NT2/D1 (cell line): ENCODE measurements around the gene ACTN2.

ENCODE experiments used
- DNase-seq: peaks from one replicate; pipeline ENCODE4 v3.0.0-alpha.2; 2011; ENCODE audit warnings: low read depth, low spot score
- H3K27me3 ChIP-seq: 2 replicates; pipeline ENCODE4 v1.6.0; 2011; ENCODE audit warnings: mild to moderate bottlenecking; ENCODE audit not compliant: insufficient read length, insufficient read depth
- H3K36me3 ChIP-seq: 2 replicates; pipeline ENCODE4 v1.6.1; 2011; ENCODE audit warnings: mild to moderate bottlenecking, low read length, mixed read lengths; ENCODE audit not compliant: insufficient read depth, insufficient read length
- H3K4me1 ChIP-seq: 2 replicates; pipeline ENCODE4 v1.5.1; 2011; ENCODE audit not compliant: insufficient read depth, insufficient read length
- H3K4me3 ChIP-seq: 2 replicates; pipeline ENCODE4 v1.5.1; 2011; ENCODE audit warnings: low read depth; ENCODE audit not compliant: insufficient read length
- H3K9ac ChIP-seq: 2 replicates; pipeline ENCODE4 v1.6.0; 2011; ENCODE audit warnings: low read depth; ENCODE audit not compliant: insufficient read length
- H3K9me3 ChIP-seq: 2 replicates; pipeline ENCODE4 v1.5.1; 2011; ENCODE audit warnings: mild to moderate bottlenecking, low read length; ENCODE audit not compliant: insufficient read depth
- SUZ12 ChIP-seq: IDR thresholded peaks from 2 replicates; pipeline ENCODE4 v1.6.1; 2011; ENCODE audit not compliant: insufficient read length, insufficient read depth; ENCODE audit errors: extremely low read depth
- YY1 ChIP-seq: IDR thresholded peaks from 2 replicates; pipeline ENCODE4 v1.6.1; 2011; ENCODE audit not compliant: insufficient read length, insufficient read depth
- ZNF274 ChIP-seq: IDR thresholded peaks from 2 replicates; pipeline ENCODE4 v1.6.1; 2011; ENCODE audit warnings: mild to moderate bottlenecking, low read depth, low read length

ACTN2 gene

DNA sequence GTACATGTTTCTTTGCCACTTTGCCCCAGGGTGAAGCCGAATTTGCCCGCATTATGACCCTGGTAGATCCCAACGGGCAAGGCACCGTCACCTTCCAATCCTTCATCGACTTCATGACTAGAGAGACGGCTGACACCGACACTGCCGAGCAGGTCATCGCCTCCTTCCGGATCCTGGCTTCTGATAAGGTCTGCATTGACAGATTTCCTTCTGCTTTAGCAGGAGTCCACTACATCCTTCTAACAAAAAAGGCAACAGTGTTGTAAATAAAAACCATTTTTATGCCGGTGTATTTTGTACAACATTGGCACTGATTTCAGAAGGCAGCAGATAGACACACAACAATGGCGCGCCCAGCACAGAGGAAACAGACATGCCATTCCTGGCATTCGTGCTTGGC lies 74.7 kb downstream of the ACTN2 start:
- Histone ChIP-seq H3K36me3 (peaks cover 31% of the 10 kb centered on the region), H3K27me3 (no peaks in the 10 kb centered on the region), H3K9me3 (no peaks in the 10 kb centered on the region), H3K4me3 (no peak overlapping the region), H3K4me1 (no peaks in the 10 kb centered on the region), H3K9ac (no peak overlapping the region)
- TF ChIP-seq YY1, result no peak
- no peak for TF ChIP-seq SUZ12
- no peak for TF ChIP-seq ZNF274
- no peak for DNase-seq

DNA sequence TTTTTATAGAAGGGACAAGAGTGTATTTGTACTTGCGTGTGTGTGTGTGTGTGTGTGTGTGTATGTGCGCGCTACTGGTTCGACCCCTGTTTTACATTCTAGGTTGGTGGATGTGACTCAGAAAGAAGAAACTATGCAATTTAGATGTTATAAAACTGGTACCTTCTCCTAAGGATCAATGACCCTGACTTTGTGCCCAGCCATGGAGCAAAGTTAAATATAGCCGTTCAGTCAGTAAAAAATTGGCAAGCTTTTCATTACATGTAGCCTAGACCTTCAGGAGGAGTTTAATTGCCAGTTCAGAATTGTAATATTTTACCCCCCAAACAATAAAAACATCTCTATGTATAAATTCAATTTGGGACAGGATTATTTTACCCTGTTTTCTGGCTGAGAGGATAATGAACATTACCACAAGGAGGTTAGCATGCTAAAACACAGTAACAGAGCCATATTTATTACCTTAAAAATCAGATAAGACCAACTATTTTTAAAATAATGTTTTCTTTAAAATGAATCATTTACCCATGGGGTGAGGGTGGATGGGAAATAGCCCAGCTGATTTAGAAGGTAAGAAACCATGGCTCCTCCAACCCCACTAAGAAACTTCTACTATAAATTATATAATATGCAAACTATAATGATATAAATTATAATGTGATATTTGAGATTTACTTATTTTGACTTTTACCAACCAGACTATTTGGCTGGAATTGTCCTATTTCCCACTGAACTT lies 75.3 kb downstream of the ACTN2 start:
- TF ChIP-seq YY1 (no peak), ZNF274 (no peak), SUZ12 (no peak)
- no peak overlapping the region for H3K4me3 ChIP-seq
- no peak for DNase-seq
- H3K27me3 ChIP-seq, result no peaks in the 10 kb centered on the region
- H3K9ac ChIP-seq, result no peak overlapping the region
- no peaks in the 10 kb centered on the region for H3K4me1 ChIP-seq
- peaks cover 31% of the 10 kb centered on the region for H3K36me3 ChIP-seq
- no peaks in the 10 kb centered on the region for H3K9me3 ChIP-seq

DNA sequence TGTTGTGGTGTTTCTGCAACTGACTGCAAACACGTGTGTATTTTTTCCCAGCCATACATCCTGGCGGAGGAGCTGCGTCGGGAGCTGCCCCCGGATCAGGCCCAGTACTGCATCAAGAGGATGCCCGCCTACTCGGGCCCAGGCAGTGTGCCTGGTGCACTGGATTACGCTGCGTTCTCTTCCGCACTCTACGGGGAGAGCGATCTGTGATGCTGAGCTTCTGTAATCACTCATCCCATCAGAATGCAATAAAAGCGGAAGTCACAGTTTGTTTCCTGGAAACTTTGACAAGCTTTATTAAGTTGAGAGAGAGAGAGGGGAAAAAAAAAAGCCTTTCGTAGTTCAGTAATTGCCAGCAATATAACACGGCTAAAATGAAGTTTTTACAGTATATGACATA lies 76.1 kb downstream of the ACTN2 start:
- no peak for DNase-seq
- Histone ChIP-seq H3K36me3 (peaks cover 29% of the 10 kb centered on the region), H3K27me3 (no peaks in the 10 kb centered on the region)

DNA sequence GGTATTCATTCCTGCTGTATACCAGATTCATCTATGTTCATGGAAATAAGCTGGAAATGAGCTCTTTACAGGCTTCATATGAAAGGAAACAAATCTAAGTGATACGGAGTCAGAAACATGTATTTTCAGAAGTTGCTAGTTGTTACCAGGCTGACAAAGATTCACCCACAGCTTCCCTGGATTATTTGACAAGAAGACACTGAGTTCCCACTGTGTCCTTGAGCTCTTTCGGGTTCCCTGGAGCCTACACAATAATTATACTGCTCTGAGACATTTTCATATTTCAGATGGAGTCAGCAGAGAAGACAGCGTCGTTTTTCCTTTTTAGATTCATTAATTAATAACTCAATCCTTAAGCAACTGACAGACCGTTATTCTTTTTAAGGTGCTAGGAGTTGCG lies 79.5 kb downstream of the ACTN2 start:
- Histone ChIP-seq H3K4me3 (no peak overlapping the region), H3K9me3 (no peaks in the 10 kb centered on the region), H3K27me3 (no peaks in the 10 kb centered on the region), H3K36me3 (peaks cover 21% of the 10 kb centered on the region), H3K9ac (no peak overlapping the region), H3K4me1 (no peaks in the 10 kb centered on the region)
- TF ChIP-seq SUZ12 (no peak), YY1 (no peak), ZNF274 (no peak)
- DNase-seq, result no peak

More for the DNA sequence above, 76.1 kb downstream of the ACTN2 start:
- H3K4me1 ChIP-seq, result no peaks in the 10 kb centered on the region
- TF ChIP-seq YY1, result no peak
- TF ChIP-seq ZNF274, result no peak
- no peak for TF ChIP-seq SUZ12
- no peaks in the 10 kb centered on the region for H3K9me3 ChIP-seq
- no peak overlapping the region for H3K9ac ChIP-seq
- H3K4me3 ChIP-seq, result no peak overlapping the region

DNA sequence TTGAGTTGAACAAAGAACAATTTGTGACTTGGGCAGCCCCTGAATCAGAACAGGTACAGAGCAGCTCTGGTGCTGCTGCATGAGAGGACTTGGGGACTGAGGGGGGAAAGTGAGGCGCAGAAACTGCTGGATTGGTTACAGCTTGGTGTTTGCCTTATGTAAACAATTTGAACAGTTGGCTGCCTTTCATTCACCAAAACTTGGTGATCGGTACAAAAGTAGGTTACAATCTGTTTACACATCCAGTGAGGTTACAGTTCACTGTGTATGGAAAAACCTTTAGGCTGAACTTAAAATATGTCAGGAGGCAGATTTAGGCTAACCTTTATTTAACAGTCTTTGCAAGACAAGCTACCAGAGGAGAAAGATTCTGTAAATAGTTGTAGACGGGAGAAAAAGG lies 80.2 kb downstream of the ACTN2 start:
- Histone ChIP-seq H3K36me3 (peaks cover 14% of the 10 kb centered on the region), H3K9me3 (no peaks in the 10 kb centered on the region), H3K4me1 (no peaks in the 10 kb centered on the region), H3K9ac (no peak overlapping the region), H3K4me3 (no peak overlapping the region), H3K27me3 (no peaks in the 10 kb centered on the region)
- no peak for TF ChIP-seq YY1
- no peak for TF ChIP-seq SUZ12
- no peak for TF ChIP-seq ZNF274
- DNase-seq, result no peak

- Histone ChIP-seq H3K9ac (no peak overlapping the region), H3K27me3 (no peaks in the 10 kb centered on the region), H3K4me3 (no peak overlapping the region), H3K9me3 (no peaks in the 10 kb centered on the region), H3K4me1 (no peaks in the 10 kb centered on the region), H3K36me3 (peaks cover 13% of the 10 kb centered on the region)
- TF ChIP-seq SUZ12 (no peak), ZNF274 (no peak), YY1 (no peak)
- no peak for DNase-seq
Observed at GRCh38 chr1:236767276-236767675, 81.0 kb downstream of the ACTN2 start.

GRCh38 chr1:236768601-236769000 lies 82.3 kb downstream of the ACTN2 start:
- TF ChIP-seq SUZ12 (no peak), ZNF274 (no peak), YY1 (no peak)
- Histone ChIP-seq H3K9ac (no peak overlapping the region), H3K9me3 (no peaks in the 10 kb centered on the region), H3K4me3 (no peak overlapping the region), H3K36me3 (peaks cover 3% of the 10 kb centered on the region), H3K27me3 (no peaks in the 10 kb centered on the region), H3K4me1 (no peaks in the 10 kb centered on the region)
- no peak for DNase-seq
